ENCODE measurements around the gene FHAD1. TPM values are rescaled to one million over a fixed set of nuclear protein-coding genes. Genes with fewer than 3 reads are reported as not detected.

Gene FHAD1
- polyA plus RNA-seq, 1 of the 3 experiments (the other 2 are of a cell fraction), result 0.48 TPM

- Histone ChIP-seq H3K4me1 (ENCODE audit: control insufficient read depth in 1 of 2, insufficient read depth in 2 of 2, low read depth in 1 of 2, low read length in 1 of 2) (peaks cover 0 to 6% of the 10 kb centered on the region in 2 experiments; a peak in 1 of 4 replicates), H4K20me1 (ENCODE audit: insufficient read depth) (no peaks in the 10 kb centered on the region), H3K36me3 (replicated peaks in 1 of 2; ENCODE audit: control insufficient read depth in 1 of 2, insufficient read depth in 2 of 2, low read length in 1 of 2) (no peaks in the 10 kb centered on the region), H3K9ac (no peak overlapping the region), H3F3A (replicated peaks; ENCODE audit: insufficient read depth) (no peaks in the 10 kb centered on the region), H3K4me3 (ENCODE audit: low read depth in 2 of 2, low read length in 1 of 2) (no peak overlapping the region), H3K79me2 (ENCODE audit: insufficient read depth) (no peaks in the 10 kb centered on the region), H3K9me3 (no peaks in the 10 kb centered on the region), H3K9me2 (no peaks in the 10 kb centered on the region), H3K27ac (ENCODE audit: low read depth in 2 of 2, low read length in 1 of 2) (no peak overlapping the region), H2AFZ (ENCODE audit: low read depth) (no peak overlapping the region), H3K27me3 (ENCODE audit: insufficient read depth) (no peaks in the 10 kb centered on the region), H3K4me2 (no peak overlapping the region)
- TF ChIP-seq RFX5 (IDR thresholded peaks at IDR 0.05; ENCODE audit: low read length), result no peak
- TF ChIP-seq REST (IDR thresholded peaks at IDR 0.05; ENCODE audit: low read depth, low read length), result no peak
- no peak for TF ChIP-seq USF2 (IDR thresholded peaks at IDR 0.05; ENCODE audit: borderline replicate concordance, low read depth, low read length)
- no peak for TF ChIP-seq RAD21 (IDR thresholded peaks at IDR 0.05; ENCODE audit: low read length)
- no peak for TF ChIP-seq JUND (IDR thresholded peaks at IDR 0.05)
- TF ChIP-seq RXRA (IDR thresholded peaks at IDR 0.05; ENCODE audit: borderline replicate concordance, low read depth), result no peak
- no peak for TF ChIP-seq EZH2phosphoT487 (IDR thresholded peaks at IDR 0.05; ENCODE audit: borderline replicate concordance, low read depth)
- no peak for TF ChIP-seq TCF12 (IDR thresholded peaks at IDR 0.05)
- no peak for TF ChIP-seq FOXJ3 (CRISPR knock-in tag; IDR thresholded peaks at IDR 0.05)
- no peak for TF ChIP-seq USF1 (IDR thresholded peaks at IDR 0.05; ENCODE audit: borderline replicate concordance, low read depth)
- TF ChIP-seq MEF2A (IDR thresholded peaks at IDR 0.05; ENCODE audit: borderline replicate concordance, low read depth), result no peak
- no peak for TF ChIP-seq YY1 (IDR thresholded peaks at IDR 0.05; ENCODE audit: low read depth)
- TF ChIP-seq SIN3A (IDR thresholded peaks at IDR 0.05; ENCODE audit: borderline replicate concordance, low read depth, low read length), result no peak
- TF ChIP-seq TAF1 (IDR thresholded peaks at IDR 0.05; ENCODE audit: borderline replicate concordance, low read depth, low read length), result no peak
- no peak for TF ChIP-seq POLR2AphosphoS5 (IDR thresholded peaks at IDR 0.05; ENCODE audit: low read depth, low read length)
- no peak for TF ChIP-seq GATA2 (CRISPR knock-in tag; IDR thresholded peaks at IDR 0.05)
- no peak for TF ChIP-seq EP300 (IDR thresholded peaks at IDR 0.05; ENCODE audit: borderline replicate concordance in 1 of 2, low read depth in 1 of 2, low read length in 1 of 2)
- TF ChIP-seq FOXM1 (IDR thresholded peaks at IDR 0.05; ENCODE audit: low read depth), result no peak
- TF ChIP-seq IRF3 (IDR thresholded peaks at IDR 0.05; ENCODE audit: low read depth, low read length), result no peak
- WGBS (ENCODE audit: low lambda C conversion rate), result 81% methylated on average over 5 of the region's 5 CpGs
- ChIA-PET CTCF (interaction anchor here (1.3 kb wide), 1 partner anchor 200 kb away, joined by 3 read pairs; no protein-coding TSS in a partner anchor), POLR2A (no interaction called here)
- DNase-seq, result no peak
These were observed 15.3 kb upstream of the FHAD1 start for GRCh38 chr1:15231714-15232201.

All from SK-N-SH (cell line).